Fibroblast of mammary gland (primary cell): Measurements from ENCODE around the gene CHST1.

ENCODE experiments used
- DNase-seq: peaks from one replicate; pipeline ENCODE4 v3.0.0-alpha.2; 2010; ENCODE audit warnings: low read depth
- H3K4me3 ChIP-seq: 2 replicates; pipeline ENCODE4 v1.5.1; 2011; ENCODE audit warnings: low read depth, mild to moderate bottlenecking, low read length, moderate library complexity; ENCODE audit not compliant: control insufficient read depth
- TF ChIP-seq, protein P1 (sequence below): conservative IDR thresholded peaks from 2 replicates; pipeline ENCODE4 v1.5.1; 2011; ENCODE audit warnings: low read depth, low read length, inconsistent platforms; ENCODE audit not compliant: control insufficient read depth, insufficient read depth

The CHST1 gene

DNA sequence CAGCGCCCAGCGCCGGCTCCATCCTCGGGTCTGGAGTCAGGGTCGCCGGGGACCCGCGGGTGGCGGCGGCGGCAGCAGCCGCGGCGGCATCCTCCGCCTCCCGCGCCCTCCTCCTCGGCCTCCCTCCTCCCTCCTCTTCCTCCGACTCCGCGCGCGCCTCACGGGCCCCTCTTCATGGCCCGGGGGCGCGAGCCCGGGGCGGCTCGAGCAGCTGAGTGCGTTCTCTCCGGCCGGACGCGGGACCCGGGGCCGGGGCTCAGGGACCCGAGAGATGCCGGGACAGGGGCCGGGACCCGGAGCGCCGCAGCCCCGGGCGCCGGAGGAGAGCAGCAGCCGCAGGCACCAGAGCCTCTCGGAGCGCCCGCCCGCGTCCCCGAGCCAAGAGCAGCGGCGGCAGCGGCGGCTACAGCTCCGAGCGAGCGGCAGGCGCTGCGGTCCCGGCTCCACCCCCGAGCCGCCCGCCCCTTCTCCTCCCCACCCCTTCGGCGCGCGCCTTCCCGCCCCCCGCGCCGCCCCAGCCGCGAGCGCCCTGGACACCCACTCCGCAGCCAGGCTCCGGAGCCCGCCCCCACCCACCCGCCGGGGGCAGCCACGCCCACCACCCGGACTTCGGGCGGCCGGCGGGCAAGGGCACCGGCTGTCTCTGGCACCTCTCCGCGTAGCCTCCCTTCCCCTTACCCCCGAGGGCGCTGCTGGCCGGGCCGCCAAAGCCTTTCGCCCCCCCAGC, at the start of gene CHST1:
TSS of gene CHST1 (minus strand) at position 417 of the 727 bp plus-strand sequence. CDS start 14,699 bp downstream, outside the sequence.
- no peak for DNase-seq
- H3K4me3 ChIP-seq: peak within 1 kb of the TSS; percentile 37
- TF ChIP-seq, protein P1, sequence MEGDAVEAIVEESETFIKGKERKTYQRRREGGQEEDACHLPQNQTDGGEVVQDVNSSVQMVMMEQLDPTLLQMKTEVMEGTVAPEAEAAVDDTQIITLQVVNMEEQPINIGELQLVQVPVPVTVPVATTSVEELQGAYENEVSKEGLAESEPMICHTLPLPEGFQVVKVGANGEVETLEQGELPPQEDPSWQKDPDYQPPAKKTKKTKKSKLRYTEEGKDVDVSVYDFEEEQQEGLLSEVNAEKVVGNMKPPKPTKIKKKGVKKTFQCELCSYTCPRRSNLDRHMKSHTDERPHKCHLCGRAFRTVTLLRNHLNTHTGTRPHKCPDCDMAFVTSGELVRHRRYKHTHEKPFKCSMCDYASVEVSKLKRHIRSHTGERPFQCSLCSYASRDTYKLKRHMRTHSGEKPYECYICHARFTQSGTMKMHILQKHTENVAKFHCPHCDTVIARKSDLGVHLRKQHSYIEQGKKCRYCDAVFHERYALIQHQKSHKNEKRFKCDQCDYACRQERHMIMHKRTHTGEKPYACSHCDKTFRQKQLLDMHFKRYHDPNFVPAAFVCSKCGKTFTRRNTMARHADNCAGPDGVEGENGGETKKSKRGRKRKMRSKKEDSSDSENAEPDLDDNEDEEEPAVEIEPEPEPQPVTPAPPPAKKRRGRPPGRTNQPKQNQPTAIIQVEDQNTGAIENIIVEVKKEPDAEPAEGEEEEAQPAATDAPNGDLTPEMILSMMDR: no peak

- H3K4me3 ChIP-seq: no peak overlapping the region
- TF ChIP-seq, protein P1: no peak
- DNase-seq: peak; percentile 28
Measured at GRCh38 chr11:45713573-45713972, 48.2 kb upstream of the CHST1 start.

- TF ChIP-seq, protein P1: no peak
- no peak overlapping the region for H3K4me3 ChIP-seq
- no peak for DNase-seq
Measured at GRCh38 chr11:45710561-45710960, 45.1 kb upstream of the CHST1 start.

GRCh38 chr11:45708887-45709663, 43.7 kb upstream of the CHST1 start:
- no peak for DNase-seq
- no peak overlapping the region for H3K4me3 ChIP-seq
- TF ChIP-seq, protein P1: no peak

DNA sequence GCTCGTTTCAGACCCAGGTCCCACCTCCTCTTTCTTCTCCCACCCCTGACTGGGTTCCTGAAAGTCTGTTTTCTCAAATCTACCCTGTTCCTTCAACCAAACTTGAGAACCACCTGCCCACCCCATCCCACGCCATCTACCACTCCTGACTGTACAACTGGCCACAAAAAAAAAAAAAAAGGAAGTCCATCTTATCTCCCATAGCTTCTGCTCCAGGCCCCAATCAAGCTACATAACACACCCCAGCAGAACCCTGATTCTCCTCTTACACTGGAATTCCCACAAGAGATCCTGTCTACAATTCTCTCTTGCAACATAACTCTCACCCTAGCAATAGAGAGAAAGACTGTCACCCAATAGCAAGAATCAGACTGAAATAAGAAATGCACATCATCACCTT, 39.2 kb upstream of the CHST1 start:
- DNase-seq: no peak
- no peak overlapping the region for H3K4me3 ChIP-seq
- TF ChIP-seq, protein P1: no peak

- TF ChIP-seq, protein P1: no peak
- DNase-seq: no peak
- no peak overlapping the region for H3K4me3 ChIP-seq
Measured at GRCh38 chr11:45704133-45704532, 38.7 kb upstream of the CHST1 start.
